NK-92 (cell line): Measurements from ENCODE around the gene POTEB3.
"Not testable (repeated sequence)": the region's sequence is repeated elsewhere in the genome, so short reads cannot be mapped to it uniquely, and the experiment has no call there.

Experiments used
- DNase-seq: peaks from one replicate; lab custom pipeline; 2025; ENCODE audit not compliant: unreplicated experiment; lab: John Stamatoyannopoulos, UW

Gene POTEB3

GRCh38 chr15:21440399-21440798, at the start of gene POTEB3:
POTEB3 (minus strand) TSS chr15:21440499; CDS start chr15:21440011, 488 bp downstream.
- not testable (repeated sequence) for DNase-seq

GRCh38 chr15:21453683-21454082, 13.4 kb upstream of the POTEB3 start:
- DNase-seq: not testable (repeated sequence)

GRCh38 chr15:21451920-21452563, 11.7 kb upstream of the POTEB3 start:
- not testable (repeated sequence) for DNase-seq

GRCh38 chr15:21451487-21451886, 11.2 kb upstream of the POTEB3 start:
- not testable (repeated sequence) for DNase-seq

- not testable (repeated sequence) for DNase-seq
Observed at GRCh38 chr15:21407366-21407765, 32.9 kb downstream of the POTEB3 start.

- DNase-seq: not testable (repeated sequence)
Observed at GRCh38 chr15:21401531-21401930, 38.8 kb downstream of the POTEB3 start.

GRCh38 chr15:21399111-21399510, 41.2 kb downstream of the POTEB3 start:
- not testable (repeated sequence) for DNase-seq

- not testable (repeated sequence) for DNase-seq
Observed at GRCh38 chr15:21398511-21398910, 41.8 kb downstream of the POTEB3 start.

- DNase-seq: not testable (repeated sequence)
Observed at GRCh38 chr15:21397656-21398055, 42.6 kb downstream of the POTEB3 start.

- not testable (repeated sequence) for DNase-seq
Observed at GRCh38 chr15:21397186-21397585, 43.1 kb downstream of the POTEB3 start.

GRCh38 chr15:21385961-21386360, 54.3 kb downstream of the POTEB3 start:
- DNase-seq: not testable (repeated sequence)

- not testable (repeated sequence) for DNase-seq
Observed at GRCh38 chr15:21383866-21384485, 56.3 kb downstream of the POTEB3 start.

GRCh38 chr15:21373682-21374081, 66.6 kb downstream of the POTEB3 start:
- DNase-seq: not testable (repeated sequence)

GRCh38 chr15:21369177-21369576, 71.1 kb downstream of the POTEB3 start:
- DNase-seq: not testable (repeated sequence)

- DNase-seq: not testable (repeated sequence)
Observed at GRCh38 chr15:21368625-21369024, 71.7 kb downstream of the POTEB3 start.
